ENCODE results near the gene WDR54.

Gene WDR54

GRCh38 chr2:74421221-74421870 is at the start of gene WDR54, which contains the start of gene C2orf81:
TSS of gene WDR54 (plus strand) at chr2:74421730. CDS start at chr2:74422154, 424 bp downstream.
TSS of gene C2orf81 (minus strand) at chr2:74421619. CDS start at chr2:74421560, 59 bp downstream.
- DNase-seq: peak; percentile 95

DNA sequence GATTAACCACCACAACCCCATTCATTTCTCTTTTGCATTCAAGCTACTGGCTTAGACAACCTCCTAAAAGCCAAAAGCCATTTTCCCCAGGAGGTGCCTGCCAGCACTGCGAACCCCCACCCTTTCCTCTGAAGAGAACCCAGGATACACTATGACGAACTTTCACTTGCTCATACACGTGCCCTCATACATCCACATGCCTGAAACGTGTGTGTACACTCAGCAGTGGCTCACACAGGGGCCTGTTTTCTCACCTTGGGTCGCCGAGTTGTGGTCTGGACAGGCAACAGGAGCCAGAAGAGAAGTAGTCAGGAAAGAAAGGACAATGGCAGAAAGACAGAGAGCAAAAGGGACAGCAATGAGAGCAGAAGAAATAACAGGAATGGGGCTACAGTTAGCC is 48.9 kb upstream of the WDR54 start:
- DNase-seq: no peak

DNA sequence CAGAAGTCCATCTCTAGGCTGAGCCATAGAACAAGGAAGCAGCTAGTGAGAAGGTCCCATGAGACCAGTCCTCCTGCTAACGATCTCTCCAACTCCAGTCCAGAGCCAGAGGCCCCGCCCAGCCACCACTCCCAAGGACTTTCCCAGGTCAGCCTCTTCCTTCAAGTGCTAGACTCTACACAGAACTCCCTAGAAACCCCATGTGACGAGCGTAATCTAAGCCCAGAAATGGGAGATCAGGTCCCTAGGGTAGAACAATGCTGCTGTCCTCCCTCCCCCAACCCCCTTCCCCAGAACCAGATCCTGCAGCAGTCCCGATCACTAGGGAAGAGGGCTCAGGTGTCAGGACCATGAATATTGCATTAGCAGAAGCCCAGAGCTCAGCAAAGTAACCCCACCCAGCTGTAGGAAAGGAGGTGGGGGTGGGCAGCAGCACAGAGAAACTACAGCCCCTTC is 48.3 kb upstream of the WDR54 start:
- DNase-seq: no peak

- DNase-seq: no peak
These were observed 47.5 kb upstream of the WDR54 start for GRCh38 chr2:74373985-74374384.

- DNase-seq: no peak
These were observed 46.9 kb upstream of the WDR54 start for GRCh38 chr2:74374509-74375205.

- no peak for DNase-seq
These were observed 45.7 kb upstream of the WDR54 start for GRCh38 chr2:74375838-74376237.

DNA sequence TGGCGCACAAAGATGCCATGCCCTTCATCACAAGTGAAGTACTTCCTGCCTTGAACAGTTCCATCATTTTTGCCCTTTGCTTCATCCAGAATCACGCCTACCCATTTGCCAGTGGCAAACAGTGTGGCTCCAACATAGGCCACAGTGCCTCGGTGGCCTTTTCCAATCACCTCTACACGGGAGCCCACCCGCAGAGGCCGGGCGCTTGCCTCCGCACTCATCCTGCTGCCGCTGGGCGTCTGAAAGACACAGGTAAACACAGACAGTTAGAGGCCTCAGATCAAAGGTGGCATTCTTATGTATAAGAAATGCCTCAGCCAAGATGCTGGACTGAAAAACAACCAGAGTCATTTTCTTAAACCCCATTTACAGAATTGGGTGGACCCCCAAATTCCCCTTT is 43.5 kb upstream of the WDR54 start:
- DNase-seq: no peak

DNA sequence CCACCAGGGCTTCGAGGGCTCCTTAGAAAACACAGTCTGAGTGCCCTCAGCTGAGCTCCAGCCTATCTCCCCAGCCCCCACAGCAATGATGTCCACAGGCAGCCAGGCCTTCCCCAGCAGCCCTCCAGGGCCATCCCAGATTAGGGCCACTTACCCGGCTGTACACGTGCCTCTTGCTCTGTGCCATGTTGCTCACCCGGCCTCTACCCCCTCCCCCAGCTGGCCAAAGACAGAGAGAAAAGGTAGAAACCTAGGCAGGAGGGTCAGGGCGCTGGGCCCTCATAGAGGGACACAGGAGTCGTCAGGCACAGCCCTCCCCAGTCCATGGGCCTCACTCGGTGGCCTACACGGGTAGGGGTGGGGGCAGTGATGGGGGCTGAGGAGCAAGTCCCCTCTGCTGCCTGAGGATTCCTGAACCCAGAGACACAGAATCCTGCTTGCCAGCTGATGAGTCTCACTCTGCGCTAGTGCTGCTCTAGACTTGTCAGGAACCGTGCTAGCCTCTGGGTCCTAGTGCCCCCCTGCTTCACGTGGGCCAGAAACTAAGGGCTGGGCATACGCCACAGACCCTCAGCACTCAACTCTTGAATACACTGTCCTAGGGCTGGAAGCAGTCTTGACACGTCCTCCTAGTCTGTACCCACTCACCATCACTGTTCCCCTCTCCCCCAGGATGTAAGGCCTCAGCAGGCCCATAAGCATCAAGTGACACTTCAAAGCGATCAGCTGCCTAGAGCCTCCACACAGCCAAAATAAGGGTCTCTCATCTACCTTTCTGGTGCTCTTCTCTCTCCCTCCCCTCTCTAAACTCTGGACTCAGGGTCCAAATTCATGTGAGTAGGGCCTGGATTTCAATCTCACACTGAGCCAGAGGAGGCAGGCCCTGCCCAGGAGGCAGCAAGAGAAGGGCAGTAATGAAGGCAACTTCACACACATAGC is 41.4 kb upstream of the WDR54 start, which contains the start of gene DCTN1:
Gene DCTN1 (minus strand): TSS at position 461 of the 939 bp plus-strand sequence. CDS start 274 bp downstream, at position 187.
- no peak for DNase-seq

DNA sequence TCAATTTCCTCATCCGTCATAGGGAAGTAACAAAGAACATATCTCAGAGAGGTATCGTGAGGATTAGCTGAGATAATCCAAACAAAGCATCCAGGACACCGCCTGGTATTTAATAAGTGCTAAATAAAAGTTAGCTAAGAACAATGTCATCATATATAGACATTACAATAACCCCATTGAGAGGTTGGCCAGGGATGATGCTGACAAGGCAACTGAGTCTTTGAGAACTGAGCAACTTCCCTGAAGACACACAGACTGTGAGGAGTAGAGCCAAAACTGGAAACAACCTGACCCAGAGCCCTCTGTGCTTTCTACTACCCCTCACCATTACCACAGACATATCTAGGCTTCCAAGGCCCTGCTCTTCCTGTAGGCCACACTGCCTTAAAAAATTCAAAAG is 39.8 kb upstream of the WDR54 start:
- no peak for DNase-seq

- DNase-seq: no peak
These were observed 38.3 kb upstream of the WDR54 start for GRCh38 chr2:74383254-74383653.

DNA sequence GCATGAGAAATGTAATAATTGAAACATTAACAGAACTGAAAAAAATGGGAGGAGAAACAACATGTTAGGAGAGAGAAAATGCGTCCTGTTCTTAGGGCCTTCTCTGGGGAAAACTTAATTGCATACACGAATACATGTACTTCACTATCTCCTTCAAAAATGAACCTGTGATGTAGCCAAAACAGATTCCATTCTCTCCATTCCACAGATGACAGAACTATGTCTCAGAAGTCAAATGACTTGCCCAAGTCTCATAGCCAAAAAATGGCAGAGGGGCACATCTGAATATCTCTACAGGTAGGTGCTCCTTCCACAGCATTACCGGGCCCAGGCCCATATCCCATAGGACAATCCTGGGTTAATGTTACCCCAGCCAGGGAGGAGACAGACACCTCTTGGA is 37.5 kb upstream of the WDR54 start:
- DNase-seq: no peak

DNA sequence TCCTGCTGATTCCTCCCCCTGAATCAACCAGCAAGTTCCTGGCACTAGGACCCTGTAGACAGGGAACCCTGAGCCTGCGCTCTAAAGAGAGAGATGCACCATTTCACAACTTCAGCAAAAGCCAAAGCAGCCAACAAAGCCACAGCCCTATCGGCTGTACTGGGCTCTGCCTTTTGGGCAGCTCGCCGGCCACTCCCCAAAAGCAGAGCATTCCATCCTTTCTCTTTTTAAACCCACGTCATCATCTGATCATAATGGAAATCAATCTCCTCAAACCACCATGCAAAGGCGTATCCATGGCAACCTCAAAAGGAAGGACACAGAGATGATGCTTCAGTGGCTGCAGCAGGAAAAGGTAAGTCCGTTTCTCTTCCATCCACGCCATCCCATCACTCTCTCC is 36.1 kb upstream of the WDR54 start:
- DNase-seq: no peak

- DNase-seq: no peak
These were observed 34.2 kb upstream of the WDR54 start for GRCh38 chr2:74387346-74387745.

GRCh38 chr2:74390606-74391005 is 30.9 kb upstream of the WDR54 start:
- DNase-seq: no peak

DNA sequence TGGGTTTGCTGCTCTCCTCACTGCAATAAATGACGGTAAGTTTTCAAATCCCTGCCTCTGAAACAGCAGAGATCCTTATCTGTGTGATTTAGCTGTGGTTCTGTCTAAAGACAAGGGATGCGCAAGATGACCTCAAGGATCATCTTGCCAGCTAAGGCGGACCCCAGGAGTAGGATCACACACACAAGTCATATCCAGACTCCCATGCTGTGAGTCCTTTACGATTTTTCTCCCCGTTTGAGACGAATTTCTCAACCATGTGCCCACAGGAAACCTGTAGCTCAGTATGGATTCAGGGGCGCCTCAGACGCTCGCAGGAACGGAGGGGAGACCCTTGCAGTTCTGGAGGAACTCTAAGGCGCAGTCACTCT is 30.3 kb upstream of the WDR54 start:
- no peak for DNase-seq

GRCh38 chr2:74391580-74392448 is 29.7 kb upstream of the WDR54 start:
- DNase-seq: peak; percentile 96

DNA sequence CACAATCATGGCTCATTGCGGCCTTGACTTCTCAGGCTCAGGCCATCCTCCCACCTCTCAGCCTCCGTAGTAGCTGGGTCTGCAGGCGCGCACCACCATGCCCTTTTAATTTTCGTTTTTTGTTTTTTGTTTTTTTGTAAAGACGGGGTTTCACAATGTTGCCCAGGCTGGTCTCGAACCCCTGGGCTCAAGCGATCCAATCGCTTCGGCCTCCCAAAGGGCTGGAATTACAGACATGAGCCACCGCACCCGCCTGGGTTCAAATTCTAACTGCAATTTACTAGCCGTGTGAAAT is 29.1 kb upstream of the WDR54 start:
- DNase-seq: no peak

DNA sequence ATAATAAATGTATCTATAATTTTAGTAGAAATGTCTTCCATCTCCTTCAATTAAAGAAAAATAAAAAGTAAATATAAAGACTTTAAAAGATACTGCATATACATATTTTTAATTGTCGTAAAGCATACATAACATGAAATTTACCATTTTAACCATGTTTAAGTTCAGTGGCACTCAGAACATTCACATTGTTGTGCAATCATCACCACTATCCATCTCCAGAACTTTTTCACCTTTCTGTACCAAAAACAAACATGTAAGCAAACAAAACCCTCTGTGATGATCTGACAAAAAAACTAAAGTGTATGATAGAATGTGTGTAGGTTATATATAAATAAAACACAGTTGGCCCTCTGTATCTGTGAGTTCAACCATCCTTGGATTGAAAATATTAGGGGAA is 28.0 kb upstream of the WDR54 start:
- DNase-seq: no peak

DNA sequence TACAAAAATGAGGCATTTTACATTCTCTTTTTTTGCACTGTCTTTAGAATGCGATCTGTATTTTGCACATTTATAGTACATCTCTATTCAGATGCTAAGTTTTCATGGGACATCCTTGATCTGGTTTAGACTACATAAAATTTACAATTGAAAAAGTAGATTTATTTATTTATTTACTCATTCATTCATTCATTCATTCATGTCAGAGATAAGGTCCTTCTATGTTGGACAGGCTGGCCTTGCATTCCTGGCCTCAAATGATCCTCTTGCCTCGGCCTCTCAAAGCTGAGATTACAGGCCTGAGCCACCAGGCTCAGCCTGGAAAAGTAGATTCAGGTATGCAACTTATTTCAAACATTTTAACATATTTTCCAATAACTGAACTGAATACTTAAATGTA is 25.4 kb upstream of the WDR54 start:
- no peak for DNase-seq

DNA sequence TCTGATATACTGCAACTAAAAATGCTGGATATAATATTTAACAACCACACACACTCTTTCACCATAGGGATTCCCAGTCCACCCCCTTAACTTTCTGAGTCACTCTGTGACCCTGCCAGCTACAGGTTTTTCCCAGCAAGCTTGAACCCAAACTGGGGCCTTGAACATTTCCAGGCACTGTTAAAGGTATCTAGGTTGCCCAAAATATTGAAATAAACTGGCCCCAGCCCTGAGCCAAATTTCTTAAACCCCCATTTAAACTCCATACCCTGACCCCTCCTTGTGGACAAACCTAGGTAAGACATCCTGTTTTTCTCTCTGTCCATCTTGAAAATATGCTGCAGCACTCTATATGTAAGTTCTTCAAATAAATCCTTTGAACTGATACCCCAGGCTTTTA is 21.7 kb upstream of the WDR54 start:
- DNase-seq: no peak

DNA sequence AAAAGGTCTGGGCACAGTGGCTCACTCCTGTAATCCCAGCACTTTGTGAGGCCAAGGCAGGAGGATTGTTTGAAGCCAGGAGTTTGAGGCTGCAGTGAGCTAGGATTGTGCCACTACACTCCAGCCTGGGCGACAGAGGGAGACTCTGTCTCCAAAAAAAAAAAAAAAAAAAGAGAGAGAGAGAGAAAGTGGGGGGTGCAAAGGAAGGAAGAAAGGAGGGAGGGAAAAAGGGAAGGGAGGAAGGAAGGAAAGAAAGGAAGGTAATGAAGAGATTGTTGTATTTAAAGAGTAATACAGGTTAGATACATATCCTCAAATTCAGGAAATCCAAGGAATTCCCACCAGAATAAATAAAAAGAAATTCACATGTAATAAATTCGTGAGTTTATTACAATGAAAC is 19.6 kb upstream of the WDR54 start:
- no peak for DNase-seq

- DNase-seq: no peak
These were observed 15.5 kb upstream of the WDR54 start for GRCh38 chr2:74406035-74406434.

DNA sequence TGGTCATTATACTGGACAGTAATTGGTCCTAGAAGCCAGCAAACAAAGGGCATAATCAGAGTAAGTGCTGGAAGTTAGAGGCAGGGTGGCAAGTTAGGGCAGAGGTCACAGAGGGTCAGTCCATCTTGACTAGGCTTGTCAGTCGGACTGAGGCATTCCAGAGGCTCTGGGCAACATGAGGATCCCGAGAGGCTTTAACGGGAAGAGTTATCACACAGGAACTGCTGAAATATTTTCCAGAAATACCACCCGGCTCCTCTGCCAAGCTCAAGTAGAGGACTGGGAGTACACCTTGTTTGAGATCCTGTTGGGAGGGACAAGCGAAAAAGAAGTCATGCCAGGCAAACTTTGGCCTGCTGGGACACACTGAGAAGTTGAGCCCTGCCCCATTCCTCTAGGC is 13.8 kb upstream of the WDR54 start:
- DNase-seq: no peak

Measured in activated CD4-positive, CD25-positive, alpha-beta regulatory T cell treated with anti-CD3 and anti-CD28 coated beads, Interleukin-2, amount 50 U/mL, for 72 hours (primary cell).